ENCODE data around the gene ECI1.
A peak's percentile ranks its signal among the peaks of the same experiment; 100 is the strongest.

ECI1 gene

DNA sequence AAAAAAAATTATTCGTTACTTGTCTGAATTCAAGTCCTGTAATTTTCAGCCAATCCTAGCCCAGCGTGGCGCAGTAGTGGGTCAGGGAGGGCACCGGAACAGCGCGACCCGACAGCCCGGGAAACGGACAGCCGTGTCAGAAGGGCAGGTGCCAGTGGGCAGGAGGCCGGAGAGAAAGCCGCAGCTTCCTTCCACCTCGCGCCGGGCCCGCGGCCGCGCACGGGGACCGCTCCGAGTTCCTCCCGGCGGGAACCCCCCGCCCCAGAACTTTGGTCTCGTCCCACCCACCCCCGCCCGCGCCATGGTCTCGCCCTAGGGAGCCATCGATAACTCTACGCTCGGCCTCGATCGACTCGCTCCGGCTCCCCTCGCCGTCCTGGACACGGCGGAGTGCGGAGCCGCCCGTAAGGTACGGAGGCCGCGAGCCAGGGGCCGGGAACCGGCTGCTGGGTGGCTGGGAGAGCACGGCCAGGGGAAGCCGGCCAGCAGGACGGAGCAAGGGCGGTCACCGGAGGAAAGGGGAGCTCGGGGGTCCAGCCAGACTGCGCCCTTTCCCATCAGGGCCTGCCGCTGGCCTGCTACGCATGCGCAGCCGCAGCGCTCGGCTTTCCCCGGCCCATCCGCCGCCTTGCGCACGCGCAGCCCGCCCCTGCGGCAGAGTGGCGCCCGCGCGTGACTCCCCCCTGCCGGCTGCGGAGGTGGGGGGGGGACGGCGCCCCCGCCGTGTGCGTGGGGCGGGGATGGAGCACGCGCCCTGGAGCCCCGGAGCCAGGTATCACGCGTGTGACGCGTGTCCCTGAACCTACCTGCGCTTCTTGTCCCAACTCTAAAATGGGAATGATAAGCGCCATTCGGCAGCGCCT, 46.1 kb downstream of the ECI1 start, which contains the start of gene MLST8:
TSS of gene MLST8 (plus strand) at position 351 of the 863 bp plus-strand sequence. CDS start 632 bp downstream, outside the sequence.
- TF ChIP-seq ZBTB7A (IDR thresholded peaks at IDR 0.05; ENCODE audit: low read depth) = no peak
- peak; percentile 42 for TF ChIP-seq EP300 (IDR thresholded peaks at IDR 0.05; ENCODE audit: borderline replicate concordance)
- TF ChIP-seq, protein P1, sequence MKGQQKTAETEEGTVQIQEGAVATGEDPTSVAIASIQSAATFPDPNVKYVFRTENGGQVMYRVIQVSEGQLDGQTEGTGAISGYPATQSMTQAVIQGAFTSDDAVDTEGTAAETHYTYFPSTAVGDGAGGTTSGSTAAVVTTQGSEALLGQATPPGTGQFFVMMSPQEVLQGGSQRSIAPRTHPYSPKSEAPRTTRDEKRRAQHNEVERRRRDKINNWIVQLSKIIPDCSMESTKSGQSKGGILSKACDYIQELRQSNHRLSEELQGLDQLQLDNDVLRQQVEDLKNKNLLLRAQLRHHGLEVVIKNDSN (IDR thresholded peaks at IDR 0.05) = peak; percentile 74
- TF ChIP-seq FOXM1 (IDR thresholded peaks at IDR 0.05; ENCODE audit: borderline replicate concordance, low read depth) = no peak
- TF ChIP-seq TAF1 (IDR thresholded peaks at IDR 0.05; ENCODE audit: low read depth) = peak; percentile 89
- TF ChIP-seq, protein P2, sequence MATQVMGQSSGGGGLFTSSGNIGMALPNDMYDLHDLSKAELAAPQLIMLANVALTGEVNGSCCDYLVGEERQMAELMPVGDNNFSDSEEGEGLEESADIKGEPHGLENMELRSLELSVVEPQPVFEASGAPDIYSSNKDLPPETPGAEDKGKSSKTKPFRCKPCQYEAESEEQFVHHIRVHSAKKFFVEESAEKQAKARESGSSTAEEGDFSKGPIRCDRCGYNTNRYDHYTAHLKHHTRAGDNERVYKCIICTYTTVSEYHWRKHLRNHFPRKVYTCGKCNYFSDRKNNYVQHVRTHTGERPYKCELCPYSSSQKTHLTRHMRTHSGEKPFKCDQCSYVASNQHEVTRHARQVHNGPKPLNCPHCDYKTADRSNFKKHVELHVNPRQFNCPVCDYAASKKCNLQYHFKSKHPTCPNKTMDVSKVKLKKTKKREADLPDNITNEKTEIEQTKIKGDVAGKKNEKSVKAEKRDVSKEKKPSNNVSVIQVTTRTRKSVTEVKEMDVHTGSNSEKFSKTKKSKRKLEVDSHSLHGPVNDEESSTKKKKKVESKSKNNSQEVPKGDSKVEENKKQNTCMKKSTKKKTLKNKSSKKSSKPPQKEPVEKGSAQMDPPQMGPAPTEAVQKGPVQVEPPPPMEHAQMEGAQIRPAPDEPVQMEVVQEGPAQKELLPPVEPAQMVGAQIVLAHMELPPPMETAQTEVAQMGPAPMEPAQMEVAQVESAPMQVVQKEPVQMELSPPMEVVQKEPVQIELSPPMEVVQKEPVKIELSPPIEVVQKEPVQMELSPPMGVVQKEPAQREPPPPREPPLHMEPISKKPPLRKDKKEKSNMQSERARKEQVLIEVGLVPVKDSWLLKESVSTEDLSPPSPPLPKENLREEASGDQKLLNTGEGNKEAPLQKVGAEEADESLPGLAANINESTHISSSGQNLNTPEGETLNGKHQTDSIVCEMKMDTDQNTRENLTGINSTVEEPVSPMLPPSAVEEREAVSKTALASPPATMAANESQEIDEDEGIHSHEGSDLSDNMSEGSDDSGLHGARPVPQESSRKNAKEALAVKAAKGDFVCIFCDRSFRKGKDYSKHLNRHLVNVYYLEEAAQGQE (IDR thresholded peaks at IDR 0.05; ENCODE audit: low read depth) = no peak
- peak; percentile 84 for TF ChIP-seq YY1 (IDR thresholded peaks at IDR 0.05; ENCODE audit: low read depth)
- TF ChIP-seq, protein P3, sequence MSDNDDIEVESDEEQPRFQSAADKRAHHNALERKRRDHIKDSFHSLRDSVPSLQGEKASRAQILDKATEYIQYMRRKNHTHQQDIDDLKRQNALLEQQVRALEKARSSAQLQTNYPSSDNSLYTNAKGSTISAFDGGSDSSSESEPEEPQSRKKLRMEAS (IDR thresholded peaks at IDR 0.05) = peak; percentile 67; the same call in 1 of the 2 replicates
- TF ChIP-seq CREB1 (IDR thresholded peaks at IDR 0.05; ENCODE audit: low read depth) = 0 out of 2 replicates have a peak, but pooled peaks have one; percentile 18
- 0 out of 2 replicates have a peak, but pooled peaks have one; percentile 1 for TF ChIP-seq TEAD4 (IDR thresholded peaks at IDR 0.05)
- peak; percentile 1; the same call in 1 of the 2 replicates for TF ChIP-seq CEBPB (IDR thresholded peaks at IDR 0.05)
- TF ChIP-seq TCF12 (IDR thresholded peaks at IDR 0.05; ENCODE audit: low read depth) = peak; percentile 62
- no peak for TF ChIP-seq NFIC (IDR thresholded peaks at IDR 0.05)
- TF ChIP-seq EGR1 (IDR thresholded peaks at IDR 0.05) = peak; percentile 90
- TF ChIP-seq RAD21 (IDR thresholded peaks at IDR 0.05; ENCODE audit: low read depth) = no peak

DNA sequence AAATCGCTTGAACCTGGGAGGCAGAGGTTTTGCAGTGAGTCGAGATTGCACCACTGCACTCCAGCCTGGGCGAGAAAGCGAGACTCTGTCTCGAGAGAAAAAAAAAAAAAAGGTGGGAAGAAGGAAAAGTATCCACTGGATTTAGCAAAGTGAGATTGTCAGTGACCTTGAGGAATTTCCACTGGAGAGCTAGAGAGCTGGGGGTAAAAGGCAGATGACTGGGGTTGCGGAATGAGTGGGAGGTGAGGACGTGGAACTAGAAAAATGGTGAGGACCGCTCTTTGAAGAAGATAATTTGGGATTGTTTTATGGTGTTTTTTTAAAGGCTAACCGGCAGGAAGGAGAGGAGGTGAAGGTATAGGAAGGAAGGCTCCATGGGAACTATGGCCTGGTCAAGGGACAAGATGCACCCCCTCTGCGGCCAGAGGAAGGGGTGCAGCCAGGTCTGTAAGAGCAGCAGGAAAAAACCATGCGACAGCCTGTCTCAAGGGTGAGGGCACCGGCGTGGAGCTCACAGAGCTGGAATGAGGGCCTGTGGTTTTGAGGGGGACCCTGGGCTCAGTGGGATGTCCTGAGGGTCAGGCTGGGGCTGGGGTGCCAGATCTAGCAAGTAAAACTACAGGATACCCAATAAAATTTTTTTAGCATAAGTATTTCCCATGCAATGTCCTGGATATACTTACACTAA, 46.8 kb downstream of the ECI1 start:
- TF ChIP-seq YY1 (IDR thresholded peaks at IDR 0.05; ENCODE audit: low read depth) = no peak
- no peak for TF ChIP-seq EGR1 (IDR thresholded peaks at IDR 0.05)

DNA sequence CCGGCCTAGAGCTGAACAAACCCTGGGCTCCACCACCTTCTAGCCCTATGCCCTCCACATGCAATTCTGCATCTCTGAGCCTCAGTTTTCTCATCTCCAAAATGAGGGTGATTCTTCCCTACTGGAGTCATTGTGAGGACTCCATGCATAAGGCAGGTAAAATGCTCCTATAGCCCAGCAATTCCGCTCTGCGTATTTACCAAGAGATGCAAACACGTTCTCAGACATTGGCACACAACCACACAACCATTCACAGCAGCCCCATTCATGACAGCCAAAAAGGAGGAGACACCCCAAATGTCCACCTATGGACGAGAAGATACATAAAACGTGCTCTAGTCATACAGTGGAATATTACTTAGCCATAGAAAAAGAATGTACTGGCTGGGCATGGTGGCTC, 51.1 kb downstream of the ECI1 start:
- no peak for TF ChIP-seq EP300 (IDR thresholded peaks at IDR 0.05; ENCODE audit: borderline replicate concordance)
- no peak for TF ChIP-seq NFIC (IDR thresholded peaks at IDR 0.05)
- TF ChIP-seq, protein P3 (IDR thresholded peaks at IDR 0.05) = no peak
- no peak for TF ChIP-seq CEBPB (IDR thresholded peaks at IDR 0.05)
- no peak for TF ChIP-seq CREB1 (IDR thresholded peaks at IDR 0.05; ENCODE audit: low read depth)
- TF ChIP-seq TAF1 (IDR thresholded peaks at IDR 0.05; ENCODE audit: low read depth) = no peak
- no peak for TF ChIP-seq RAD21 (IDR thresholded peaks at IDR 0.05; ENCODE audit: low read depth)
- TF ChIP-seq, protein P2 (IDR thresholded peaks at IDR 0.05; ENCODE audit: low read depth) = no peak
- no peak for TF ChIP-seq YY1 (IDR thresholded peaks at IDR 0.05; ENCODE audit: low read depth)

GRCh38 chr16:2199621-2200139, 51.7 kb downstream of the ECI1 start:
- TF ChIP-seq EP300 (IDR thresholded peaks at IDR 0.05; ENCODE audit: borderline replicate concordance) (no peak), TCF12 (IDR thresholded peaks at IDR 0.05; ENCODE audit: low read depth) (no peak), NFIC (IDR thresholded peaks at IDR 0.05) (no peak), CEBPB (IDR thresholded peaks at IDR 0.05) (no peak), EGR1 (IDR thresholded peaks at IDR 0.05) (no peak), TEAD4 (IDR thresholded peaks at IDR 0.05) (no peak), ZBTB7A (IDR thresholded peaks at IDR 0.05; ENCODE audit: low read depth) (no peak), YY1 (IDR thresholded peaks at IDR 0.05; ENCODE audit: low read depth) (no peak), RAD21 (IDR thresholded peaks at IDR 0.05; ENCODE audit: low read depth) (no peak), TAF1 (IDR thresholded peaks at IDR 0.05; ENCODE audit: low read depth) (no peak), FOXM1 (IDR thresholded peaks at IDR 0.05; ENCODE audit: borderline replicate concordance, low read depth) (no peak), CREB1 (IDR thresholded peaks at IDR 0.05; ENCODE audit: low read depth) (no peak)
- TF ChIP-seq, protein P3 (IDR thresholded peaks at IDR 0.05) = no peak
- TF ChIP-seq, protein P2 (IDR thresholded peaks at IDR 0.05; ENCODE audit: low read depth) = no peak
- TF ChIP-seq, protein P1 (IDR thresholded peaks at IDR 0.05) = no peak
